Activated B cell treated with CpG ODN at 0.5 μM for 24 hours (primary cell): ENCODE data around the gene OGN. TPM values are rescaled to one million over a fixed set of nuclear protein-coding genes. Genes with fewer than 3 reads are reported as not detected.

Source experiments
- ATAC-seq: fragments of 200-7000 bp; cut with Tn5 transposase; one replicate; pipeline ENCODE4 v1.10.0; 2021; ENCODE audit warnings: low read depth, mild to moderate bottlenecking, moderate library complexity
- CTCF ChIA-PET: fragments of 350-600 bp; sonication (Branson Sonifier 250); formaldehyde crosslinking; loops from one replicate; lab custom pipeline; 2021; ENCODE audit warnings: antibody characterized with exemption; lab: Charles Lee
- POLR2A ChIA-PET: fragments of 350-600 bp; sonication (Branson Sonifier 250); formaldehyde crosslinking; loops from one replicate; lab custom pipeline; 2021; ENCODE audit warnings: antibody characterized with exemption; lab: Charles Lee
- DNase-seq: peaks from one replicate; pipeline ENCODE4 v3.0.0; 2022
- H3K27ac Mint-ChIP-seq: one replicate; pipeline ENCODE4 v1.8.0; 2020; ENCODE audit warnings: mixed read lengths
- H3K27me3 Mint-ChIP-seq: one replicate; pipeline ENCODE4 v1.8.0; 2021; ENCODE audit warnings: mixed read lengths
- H3K36me3 Mint-ChIP-seq: one replicate; pipeline ENCODE4 v1.8.0; 2021; ENCODE audit warnings: low read depth, mixed read lengths
- H3K4me1 Mint-ChIP-seq: one replicate; pipeline ENCODE4 v1.8.0; 2021; ENCODE audit warnings: mixed read lengths
- H3K4me3 Mint-ChIP-seq: one replicate; pipeline ENCODE4 v1.8.0; 2020; ENCODE audit warnings: mild to moderate bottlenecking, mixed read lengths
- H3K9me3 Mint-ChIP-seq: one replicate; pipeline ENCODE4 v1.8.0; 2020; ENCODE audit warnings: mixed read lengths
- intact Hi-C: fragments of 100-400 bp; cut with micrococcal nuclease; formaldehyde crosslinking; loops from one replicate; pipeline ENCODE4 v1.15.1; 2024
- total RNA-seq: library from RNA; stranded (reverse); gene quantifications from 2 replicates; pipeline ENCODE4 v1.2.3, GENCODE V29; 2022
- TF ChIP-seq, protein P1 (sequence below): fragments of 200-600 bp; IDR thresholded peaks from one replicate; pipeline ENCODE4 v1.8.0; 2022; ENCODE audit warnings: antibody characterized with exemption, mild to moderate bottlenecking

OGN gene
- total RNA-seq, 1 donor from 2014 or later, result not detected

DNA sequence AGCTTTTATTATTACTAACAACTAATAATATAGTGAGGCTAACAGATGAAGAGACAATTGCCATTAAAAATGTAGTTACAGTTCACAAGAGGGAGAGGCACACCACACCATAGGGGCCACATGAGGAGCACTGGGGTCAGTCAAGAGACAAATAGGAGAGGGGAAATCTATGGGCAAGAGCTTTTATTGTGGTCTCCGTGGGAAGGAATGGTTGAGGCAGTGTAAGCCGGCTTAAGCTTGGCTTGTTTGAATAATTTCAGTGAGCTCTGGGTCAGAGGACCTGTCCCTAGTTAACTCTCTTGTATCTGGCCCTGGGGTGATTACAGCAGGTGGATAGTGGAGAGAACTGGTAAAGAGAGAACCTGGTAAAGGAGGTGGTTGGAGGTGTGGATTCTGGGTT, 35.3 kb downstream of the OGN start:
- POLR2A ChIA-PET, result no interaction called here
- CTCF ChIA-PET, result no interaction called here
- ATAC-seq, result no peak
- H3K36me3 Mint-ChIP-seq, result peaks cover 18% of the 10 kb centered on the region
- TF ChIP-seq, protein P1, sequence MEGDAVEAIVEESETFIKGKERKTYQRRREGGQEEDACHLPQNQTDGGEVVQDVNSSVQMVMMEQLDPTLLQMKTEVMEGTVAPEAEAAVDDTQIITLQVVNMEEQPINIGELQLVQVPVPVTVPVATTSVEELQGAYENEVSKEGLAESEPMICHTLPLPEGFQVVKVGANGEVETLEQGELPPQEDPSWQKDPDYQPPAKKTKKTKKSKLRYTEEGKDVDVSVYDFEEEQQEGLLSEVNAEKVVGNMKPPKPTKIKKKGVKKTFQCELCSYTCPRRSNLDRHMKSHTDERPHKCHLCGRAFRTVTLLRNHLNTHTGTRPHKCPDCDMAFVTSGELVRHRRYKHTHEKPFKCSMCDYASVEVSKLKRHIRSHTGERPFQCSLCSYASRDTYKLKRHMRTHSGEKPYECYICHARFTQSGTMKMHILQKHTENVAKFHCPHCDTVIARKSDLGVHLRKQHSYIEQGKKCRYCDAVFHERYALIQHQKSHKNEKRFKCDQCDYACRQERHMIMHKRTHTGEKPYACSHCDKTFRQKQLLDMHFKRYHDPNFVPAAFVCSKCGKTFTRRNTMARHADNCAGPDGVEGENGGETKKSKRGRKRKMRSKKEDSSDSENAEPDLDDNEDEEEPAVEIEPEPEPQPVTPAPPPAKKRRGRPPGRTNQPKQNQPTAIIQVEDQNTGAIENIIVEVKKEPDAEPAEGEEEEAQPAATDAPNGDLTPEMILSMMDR, result no peak
- H3K27me3 Mint-ChIP-seq, result no peaks in the 10 kb centered on the region
- no peak overlapping the region for H3K27ac Mint-ChIP-seq
- intact Hi-C loops, result no loop called here
- no peaks in the 10 kb centered on the region for H3K4me1 Mint-ChIP-seq
- DNase-seq, result no peak
- no peak overlapping the region for H3K4me3 Mint-ChIP-seq
- H3K9me3 Mint-ChIP-seq, result peaks cover 8% of the 10 kb centered on the region

DNA sequence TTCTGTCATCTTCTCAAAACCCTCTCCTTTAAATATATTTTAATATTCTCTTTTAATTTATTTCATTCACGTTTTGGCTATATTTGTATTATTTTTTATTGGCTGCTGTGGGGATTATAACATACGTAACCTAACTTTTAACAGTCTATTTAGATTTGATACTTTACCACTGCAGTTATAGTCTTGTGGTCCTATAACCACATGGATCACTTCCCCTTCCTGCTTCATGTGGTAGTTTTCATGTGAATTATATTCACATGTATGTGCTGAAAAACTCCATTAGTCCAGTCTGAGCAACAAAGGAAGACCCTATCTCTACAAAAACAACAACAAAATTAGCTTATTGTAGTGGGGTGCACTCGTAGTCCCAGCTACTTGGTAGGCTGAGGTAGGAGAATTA, 44.3 kb downstream of the OGN start:
- DNase-seq (no peak), ATAC-seq (no peak)
- peaks cover 10% of the 10 kb centered on the region for H3K9me3 Mint-ChIP-seq
- no peak overlapping the region for H3K27ac Mint-ChIP-seq
- intact Hi-C loops, result no loop called here
- TF ChIP-seq, protein P1, result no peak
- ChIA-PET POLR2A (no interaction called here), CTCF (no interaction called here)
- H3K27me3 Mint-ChIP-seq, result no peaks in the 10 kb centered on the region
- H3K4me1 Mint-ChIP-seq, result peaks cover 4% of the 10 kb centered on the region
- H3K36me3 Mint-ChIP-seq, result peaks cover 22% of the 10 kb centered on the region
- no peak overlapping the region for H3K4me3 Mint-ChIP-seq

DNA sequence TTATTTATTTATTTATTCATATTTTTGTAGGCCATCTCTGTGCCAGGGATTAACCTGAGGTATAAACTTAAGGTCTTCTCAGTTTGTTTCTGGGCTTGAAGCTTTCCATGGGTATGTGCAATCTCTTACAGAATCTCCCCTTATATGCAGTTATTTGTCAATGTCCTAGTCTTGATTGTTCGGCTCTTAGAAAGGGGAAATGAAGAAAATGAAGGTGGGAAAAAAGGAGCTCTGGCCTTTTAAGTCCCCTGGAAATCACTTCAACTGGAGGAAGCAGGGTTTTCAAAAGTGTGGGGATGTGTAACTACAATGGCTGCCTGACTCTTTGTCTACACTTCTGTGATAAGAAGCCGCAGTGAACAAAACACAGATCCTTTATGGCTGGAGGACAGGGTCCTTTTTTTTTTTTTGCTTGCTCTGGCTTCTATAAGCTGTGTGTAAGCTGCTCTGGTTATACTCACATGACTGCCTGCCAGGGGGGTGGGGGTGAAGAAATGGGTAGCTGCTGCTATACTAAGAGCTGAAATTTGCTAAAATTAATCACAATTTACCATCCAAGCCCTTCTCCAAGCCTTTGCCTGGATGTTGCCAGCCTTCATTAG, 44.9 kb downstream of the OGN start:
- intact Hi-C loops, result no loop called here
- CTCF ChIA-PET, result no interaction called here

DNA sequence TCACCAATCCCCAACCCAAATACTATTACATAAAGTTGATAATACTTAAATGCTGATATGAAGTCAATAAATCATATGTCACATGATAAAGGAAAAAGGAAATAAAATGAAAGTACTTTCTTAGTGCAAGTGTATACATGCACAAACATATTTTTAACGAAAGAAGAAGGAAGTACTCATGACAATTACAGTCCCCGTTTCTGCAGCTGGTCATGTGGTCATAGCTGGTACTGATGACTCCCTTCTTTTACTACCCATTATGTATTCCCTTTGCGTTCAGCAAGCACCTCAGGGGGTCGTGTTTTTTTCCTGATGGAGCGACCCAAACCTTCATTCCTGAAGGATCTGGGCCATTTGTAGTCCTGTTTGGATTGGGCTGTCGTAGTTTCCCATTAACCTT, 51.3 kb downstream of the OGN start:
- intact Hi-C loops, result no loop called here
- Mint-ChIP-seq H3K27me3 (no peaks in the 10 kb centered on the region), H3K4me1 (peaks cover 10% of the 10 kb centered on the region), H3K27ac (peak overlapping the region; percentile 25), H3K9me3 (peaks cover 12% of the 10 kb centered on the region), H3K36me3 (peaks cover 21% of the 10 kb centered on the region), H3K4me3 (peak overlapping the region; percentile 3)
- ATAC-seq (no peak), DNase-seq (no peak)
- ChIA-PET POLR2A (no interaction called here), CTCF (no interaction called here)
- TF ChIP-seq, protein P1, result no peak

More for the DNA sequence above, 44.9 kb downstream of the OGN start:
- Mint-ChIP-seq H3K27me3 (no peaks in the 10 kb centered on the region), H3K4me3 (no peak overlapping the region), H3K4me1 (peaks cover 4% of the 10 kb centered on the region), H3K9me3 (peaks cover 13% of the 10 kb centered on the region), H3K36me3 (peaks cover 23% of the 10 kb centered on the region), H3K27ac (no peak overlapping the region)
- POLR2A ChIA-PET, result no interaction called here
- no peak for ATAC-seq
- no peak for DNase-seq
- TF ChIP-seq, protein P1, result no peak

DNA sequence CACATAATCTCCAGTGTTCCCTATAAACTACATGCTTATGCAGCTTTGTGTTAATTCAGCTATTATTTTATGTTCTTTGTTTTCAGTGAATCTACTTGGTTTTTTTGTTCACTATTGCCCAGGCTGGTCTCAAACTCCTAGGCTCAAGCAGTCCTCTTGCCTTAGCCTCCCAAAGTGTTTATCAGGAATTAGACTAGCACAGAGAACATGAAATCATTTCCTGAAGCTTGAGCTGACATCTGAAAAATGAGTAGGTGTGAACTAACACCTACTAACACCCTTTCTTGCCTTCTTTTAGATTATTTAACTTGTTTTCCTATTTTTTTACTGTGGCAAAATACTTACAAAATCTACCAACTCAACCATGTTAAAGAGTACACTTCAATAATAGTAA, 53.6 kb downstream of the OGN start:
- ATAC-seq (no peak), DNase-seq (no peak)
- peaks cover 9% of the 10 kb centered on the region for H3K36me3 Mint-ChIP-seq
- ChIA-PET CTCF (no interaction called here), POLR2A (interaction anchor here (0.6 kb wide), 1 partner anchor 723 kb away, joined by 4 read pairs; no protein-coding TSS in a partner anchor)
- intact Hi-C loops, result no loop called here
- no peak overlapping the region for H3K27ac Mint-ChIP-seq
- peaks cover 10% of the 10 kb centered on the region for H3K4me1 Mint-ChIP-seq
- H3K9me3 Mint-ChIP-seq, result peaks cover 4% of the 10 kb centered on the region
- no peak overlapping the region for H3K4me3 Mint-ChIP-seq
- no peaks in the 10 kb centered on the region for H3K27me3 Mint-ChIP-seq
- TF ChIP-seq, protein P1, result no peak
